Activated naive CD4-positive, alpha-beta T cell treated with anti-CD3 and anti-CD28 coated beads for 36 hours (primary cell): ENCODE data around the gene PLBD2. TPM values are rescaled to one million over a fixed set of nuclear protein-coding genes. Genes with fewer than 3 reads are reported as not detected.

Experiments
- CTCF ChIA-PET: fragments of 350-600 bp; sonication (Branson Sonifier 250); formaldehyde crosslinking; loops from one replicate; lab custom pipeline; 2021; ENCODE audit warnings: antibody characterized with exemption; lab: Charles Lee
- DNase-seq: peaks from one replicate; pipeline ENCODE4 v3.0.0-alpha.2; 2020
- H3K27ac Mint-ChIP-seq: one replicate; pipeline ENCODE4 v1.8.0; 2021; ENCODE audit warnings: mild to moderate bottlenecking, mixed read lengths
- H3K27me3 Mint-ChIP-seq: one replicate; pipeline ENCODE4 v1.8.0; 2021; ENCODE audit warnings: low read depth, mixed read lengths
- H3K36me3 Mint-ChIP-seq: one replicate; pipeline ENCODE4 v1.8.0; 2021; ENCODE audit warnings: low read depth, mixed read lengths
- H3K4me1 Mint-ChIP-seq: one replicate; pipeline ENCODE4 v1.8.0; 2021; ENCODE audit warnings: low read depth, mixed read lengths
- H3K4me3 Mint-ChIP-seq: one replicate; pipeline ENCODE4 v1.8.0; 2021; ENCODE audit warnings: mild to moderate bottlenecking, moderate library complexity, mixed read lengths
- H3K9me3 Mint-ChIP-seq: one replicate; pipeline ENCODE4 v1.8.0; 2021; ENCODE audit warnings: mixed read lengths
- intact Hi-C: fragments of 100-400 bp; cut with micrococcal nuclease; formaldehyde crosslinking; loops from one replicate; pipeline ENCODE4 v1.15.1; 2023
- total RNA-seq, 2 experiments: library from RNA; stranded (reverse); gene quantifications; one replicate each; pipeline ENCODE4 v1.2.3, GENCODE V29; 2021

The PLBD2 gene
- total RNA-seq, 2 experiments from 2014 or later: 13.9 to 14.1 TPM

GRCh38 chr12:113326775-113327395 lies 31.5 kb upstream of the PLBD2 start:
- Mint-ChIP-seq H3K4me3 (no peak overlapping the region), H3K4me1 (peaks cover 40% of the 10 kb centered on the region), H3K27ac (peak overlapping the region; percentile 51), H3K9me3 (no peaks in the 10 kb centered on the region), H3K27me3 (no peaks in the 10 kb centered on the region), H3K36me3 (peaks cover 43% of the 10 kb centered on the region)
- intact Hi-C loops: no loop called here
- DNase-seq: no peak
- CTCF ChIA-PET: interaction anchor here (1.1 kb wide), 1 partner anchor 11 kb away, joined by 3 read pairs; no protein-coding TSS in a partner anchor

GRCh38 chr12:113328368-113328889 lies 30.0 kb upstream of the PLBD2 start:
- H3K9me3 Mint-ChIP-seq: no peaks in the 10 kb centered on the region
- H3K27me3 Mint-ChIP-seq: no peaks in the 10 kb centered on the region
- intact Hi-C loops: no loop called here
- no peak for DNase-seq
- peaks cover 53% of the 10 kb centered on the region for H3K4me1 Mint-ChIP-seq
- CTCF ChIA-PET: interaction anchor here (0.6 to 0.7 kb wide), 2 partner anchors 131 to 132 kb away, joined by 3 to 5 read pairs; no protein-coding TSS in a partner anchor
- no peak overlapping the region for H3K27ac Mint-ChIP-seq
- H3K4me3 Mint-ChIP-seq: no peak overlapping the region
- H3K36me3 Mint-ChIP-seq: peaks cover 42% of the 10 kb centered on the region

GRCh38 chr12:113329022-113329790 lies 29.2 kb upstream of the PLBD2 start:
- no peak for DNase-seq
- peaks cover 38% of the 10 kb centered on the region for H3K36me3 Mint-ChIP-seq
- H3K27ac Mint-ChIP-seq: no peak overlapping the region
- H3K27me3 Mint-ChIP-seq: no peaks in the 10 kb centered on the region
- intact Hi-C loops: no loop called here
- CTCF ChIA-PET: no interaction called here
- H3K9me3 Mint-ChIP-seq: no peaks in the 10 kb centered on the region
- H3K4me3 Mint-ChIP-seq: no peak overlapping the region
- peaks cover 56% of the 10 kb centered on the region for H3K4me1 Mint-ChIP-seq

- Mint-ChIP-seq H3K9me3 (no peaks in the 10 kb centered on the region), H3K4me3 (no peak overlapping the region), H3K36me3 (peaks cover 40% of the 10 kb centered on the region), H3K4me1 (peaks cover 53% of the 10 kb centered on the region), H3K27me3 (no peaks in the 10 kb centered on the region), H3K27ac (peak overlapping the region; percentile 52)
- intact Hi-C loops: loop anchor here (5.0 kb wide), 2 partner anchors 92 to 632 kb away; partner anchors contain the start of gene SDSL
- no peak for DNase-seq
- CTCF ChIA-PET: no interaction called here
These were observed 28.5 kb upstream of the PLBD2 start for GRCh38 chr12:113329791-113330417.

- CTCF ChIA-PET: no interaction called here
- Mint-ChIP-seq H3K9me3 (no peaks in the 10 kb centered on the region), H3K4me1 (peaks cover 54% of the 10 kb centered on the region)
These were observed 27.9 kb upstream of the PLBD2 start for GRCh38 chr12:113330505-113330904.

GRCh38 chr12:113332688-113333417 lies 25.5 kb upstream of the PLBD2 start:
- CTCF ChIA-PET: interaction anchor here (0.6 to 1.2 kb wide), 2 partner anchors 92 to 93 kb away, joined by 3 read pairs; no protein-coding TSS in a partner anchor
- Mint-ChIP-seq H3K4me3 (peak overlapping the region; percentile 96), H3K4me1 (peaks cover 47% of the 10 kb centered on the region), H3K36me3 (peaks cover 34% of the 10 kb centered on the region), H3K27me3 (no peaks in the 10 kb centered on the region), H3K27ac (no peak overlapping the region), H3K9me3 (no peaks in the 10 kb centered on the region)
- no peak for DNase-seq
- intact Hi-C loops: loop anchor here (5.0 kb wide), 2 partner anchors 89 to 629 kb away; partner anchors contain the start of gene SDSL

More at GRCh38 chr12:113330505-113330904, 27.9 kb upstream of the PLBD2 start:
- intact Hi-C loops: loop anchor here (5.0 kb wide), 2 partner anchors 92 to 632 kb away; partner anchors contain the start of gene SDSL
- DNase-seq: no peak
- H3K27ac Mint-ChIP-seq: peak overlapping the region; percentile 52
- no peak overlapping the region for H3K4me3 Mint-ChIP-seq
- peaks cover 40% of the 10 kb centered on the region for H3K36me3 Mint-ChIP-seq
- H3K27me3 Mint-ChIP-seq: no peaks in the 10 kb centered on the region

- no peak overlapping the region for H3K27ac Mint-ChIP-seq
- CTCF ChIA-PET: no interaction called here
- peaks cover 45% of the 10 kb centered on the region for H3K4me1 Mint-ChIP-seq
- peaks cover 32% of the 10 kb centered on the region for H3K36me3 Mint-ChIP-seq
- intact Hi-C loops: loop anchor here (5.0 kb wide), 2 partner anchors 89 to 629 kb away; partner anchors contain the start of gene SDSL
- no peaks in the 10 kb centered on the region for H3K27me3 Mint-ChIP-seq
- peak overlapping the region; percentile 96 for H3K4me3 Mint-ChIP-seq
- no peak for DNase-seq
- no peaks in the 10 kb centered on the region for H3K9me3 Mint-ChIP-seq
These were observed 25.0 kb upstream of the PLBD2 start for GRCh38 chr12:113333418-113333750.

GRCh38 chr12:113333877-113334785 lies 24.3 kb upstream of the PLBD2 start:
- peaks cover 42% of the 10 kb centered on the region for H3K4me1 Mint-ChIP-seq
- no peaks in the 10 kb centered on the region for H3K27me3 Mint-ChIP-seq
- peak overlapping the region; percentile 84 for H3K27ac Mint-ChIP-seq
- peak; percentile 13 for DNase-seq
- H3K36me3 Mint-ChIP-seq: peaks cover 27% of the 10 kb centered on the region
- H3K4me3 Mint-ChIP-seq: peak overlapping the region; percentile 96
- CTCF ChIA-PET: interaction anchor here (1.8 kb wide), 1 partner anchor 138 kb away, joined by 5 read pairs; no protein-coding TSS in a partner anchor
- H3K9me3 Mint-ChIP-seq: no peaks in the 10 kb centered on the region
- intact Hi-C loops: loop anchor here (2.0 to 5.0 kb wide), 3 partner anchors 88 to 628 kb away; partner anchors contain the start of genes SDSL and TPCN1

GRCh38 chr12:113334786-113335539 lies 23.4 kb upstream of the PLBD2 start, which contains the start of gene SLC8B1:
Gene SLC8B1 (minus strand): TSS chr12:113335109. CDS start chr12:113332878, 2,231 bp downstream.
- H3K27me3 Mint-ChIP-seq: no peaks in the 10 kb centered on the region
- peak within 1 kb of the TSS; percentile 84 for H3K27ac Mint-ChIP-seq
- CTCF ChIA-PET: interaction anchor here (1.1 to 1.8 kb wide), 2 partner anchors 19 to 139 kb away, joined by 3 to 5 read pairs; no protein-coding TSS in a partner anchor
- H3K36me3 Mint-ChIP-seq: peaks cover 20% of the 10 kb centered on the region
- DNase-seq: peak; percentile 87
- peak within 1 kb of the TSS; percentile 96 for H3K4me3 Mint-ChIP-seq
- no peaks in the 10 kb centered on the region for H3K9me3 Mint-ChIP-seq
- peaks cover 34% of the 10 kb centered on the region for H3K4me1 Mint-ChIP-seq
- intact Hi-C loops: loop anchor here (1.0 to 5.0 kb wide), 5 partner anchors 23 to 627 kb away; partner anchors contain the start of genes DDX54, PLBD2, RITA1 and SDSL

GRCh38 chr12:113339540-113339939 lies 18.8 kb upstream of the PLBD2 start:
- Mint-ChIP-seq H3K9me3 (no peaks in the 10 kb centered on the region), H3K36me3 (peaks cover 2% of the 10 kb centered on the region), H3K4me3 (no peak overlapping the region), H3K27ac (no peak overlapping the region), H3K27me3 (no peaks in the 10 kb centered on the region), H3K4me1 (peaks cover 2% of the 10 kb centered on the region)
- no peak for DNase-seq
- intact Hi-C loops: no loop called here
- CTCF ChIA-PET: no interaction called here
